GM20000 (cell line): Measurements from ENCODE around the gene FPR1.
"Not testable (repeated sequence)": the region's sequence is repeated elsewhere in the genome, so short reads cannot be mapped to it uniquely, and the experiment has no call there.

Experiments
- DNase-seq: peaks from one replicate; pipeline ENCODE4 v3.0.0; 2012; ENCODE audit warnings: low spot score
- CTCF ChIP-seq: IDR thresholded peaks from 2 replicates; pipeline ENCODE4 v1.5.1; 2012; ENCODE audit warnings: mild to moderate bottlenecking, control low read depth; ENCODE audit errors: extremely low read depth, missing control alignments

Gene FPR1

DNA sequence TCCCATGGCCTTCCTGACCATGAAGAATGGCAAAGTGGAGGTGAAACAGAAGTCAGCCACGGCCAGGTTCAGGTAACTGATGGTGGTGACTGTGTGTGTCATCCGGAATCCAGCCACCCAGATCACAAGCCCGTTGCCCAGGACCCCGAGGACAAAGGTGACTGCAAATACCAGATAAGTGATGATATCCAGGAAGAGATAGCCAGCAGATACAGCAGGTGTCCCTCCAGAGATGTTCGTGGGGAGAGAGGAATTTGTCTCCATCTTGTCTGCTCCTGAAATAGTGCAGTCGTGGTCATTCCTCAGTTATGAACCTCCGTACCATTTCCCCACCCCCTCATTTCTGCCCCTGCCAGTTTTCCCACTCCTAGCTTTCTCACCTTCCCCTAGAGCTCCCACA is 4.9 kb downstream of the FPR1 start:
- no peak for DNase-seq
- no peak for TF ChIP-seq CTCF

GRCh38 chr19:51743405-51743804 is 8.3 kb downstream of the FPR1 start:
- no peak for TF ChIP-seq CTCF
- no peak for DNase-seq

DNA sequence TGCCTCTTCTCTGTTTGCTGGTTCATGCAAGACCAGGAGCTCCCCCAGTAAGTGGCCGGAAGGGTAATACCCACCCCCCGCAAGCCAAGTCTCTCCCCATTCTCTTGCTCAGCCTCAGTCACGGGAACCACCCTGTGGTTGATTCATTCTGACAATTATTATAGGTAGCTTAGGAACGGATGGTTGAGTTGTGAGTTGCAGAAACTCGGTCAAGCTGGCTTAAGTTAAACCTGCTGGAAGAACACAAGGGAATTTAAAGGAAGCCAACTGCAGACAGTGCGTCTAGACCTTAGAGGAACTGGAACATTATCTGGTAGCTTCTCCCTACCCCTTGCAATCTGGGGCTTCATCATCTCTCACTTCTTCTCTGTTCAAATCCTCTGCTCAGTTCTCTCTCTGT is 8.9 kb downstream of the FPR1 start:
- DNase-seq, result no peak
- no peak for TF ChIP-seq CTCF

DNA sequence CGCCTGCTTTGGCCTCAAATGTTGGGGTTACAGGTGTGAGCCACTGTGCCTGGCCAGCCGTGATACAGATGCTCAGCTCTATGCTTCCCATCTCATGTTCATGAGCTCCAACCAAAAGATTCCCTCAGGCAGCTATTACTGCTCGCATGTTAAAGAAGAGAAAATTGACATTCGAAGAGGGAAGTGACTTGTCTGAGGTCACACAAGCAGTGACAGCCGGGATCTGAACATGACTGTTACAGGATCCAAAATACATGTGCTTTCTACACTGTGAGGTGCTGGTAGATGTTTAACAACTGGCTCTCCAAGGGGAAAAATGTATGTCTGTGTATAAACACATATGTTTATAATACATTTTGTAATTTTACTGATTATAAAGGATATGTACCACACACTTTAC is 11.3 kb downstream of the FPR1 start:
- TF ChIP-seq CTCF, result no peak
- no peak for DNase-seq

DNA sequence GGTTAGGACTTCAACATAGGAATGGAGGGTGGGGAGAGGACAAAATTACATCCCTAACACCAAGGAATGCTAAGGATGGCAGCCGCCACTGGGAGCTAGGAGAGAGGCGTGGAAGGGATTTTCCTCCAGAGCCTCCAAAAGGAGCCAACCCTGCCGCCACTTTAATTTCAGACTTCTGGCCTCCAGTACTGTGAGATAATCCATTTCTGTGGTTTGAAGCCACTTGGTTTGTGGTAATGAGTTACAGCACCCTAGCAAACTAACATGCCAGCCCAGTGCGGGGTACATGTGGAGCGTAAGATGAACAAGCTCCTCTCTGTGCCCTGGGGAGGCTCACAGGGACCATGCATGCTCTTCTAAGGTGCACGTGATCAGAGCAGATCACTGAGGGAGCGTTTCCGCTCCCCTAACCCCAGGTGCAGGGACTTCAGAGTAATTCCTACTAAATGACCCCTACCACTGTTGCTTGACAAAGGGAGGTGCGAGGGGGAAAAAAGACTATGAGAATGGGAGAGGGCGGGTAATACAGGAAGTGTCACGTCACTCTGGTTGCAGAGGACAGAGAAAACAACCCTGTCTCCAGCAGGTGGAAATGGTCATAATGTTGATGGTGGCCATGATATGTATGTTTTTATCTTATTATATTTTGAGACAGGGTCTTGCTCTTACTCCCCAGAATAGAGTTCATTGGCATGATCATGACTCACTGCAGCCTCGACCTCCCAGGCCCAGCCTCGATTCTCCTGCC is 12.0 kb downstream of the FPR1 start:
- no peak for TF ChIP-seq CTCF
- DNase-seq, result no peak

- DNase-seq, result not testable (repeated sequence)
Observed at GRCh38 chr19:51738523-51738922, 13.2 kb downstream of the FPR1 start.

DNA sequence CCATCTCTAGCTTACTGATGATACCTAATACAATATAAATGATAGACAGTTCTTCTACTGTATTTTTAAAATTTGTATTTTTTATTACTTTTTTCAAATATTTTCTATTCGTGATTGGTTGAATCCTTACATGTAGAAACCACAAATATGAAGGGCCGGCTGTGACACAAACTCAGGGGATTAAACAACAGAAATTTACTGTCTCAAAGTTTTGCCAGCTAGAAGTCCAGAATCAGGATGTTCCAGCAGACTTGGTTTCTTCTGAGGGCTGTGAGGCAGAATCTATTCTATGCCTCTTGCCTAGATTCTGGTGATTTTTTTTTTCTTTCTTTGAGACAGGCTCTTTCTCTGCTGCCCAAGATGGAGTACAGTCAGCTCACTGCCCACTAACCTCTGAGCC is 13.8 kb downstream of the FPR1 start:
- no peak for TF ChIP-seq CTCF
- no peak for DNase-seq

- no peak for DNase-seq
- no peak for TF ChIP-seq CTCF
Observed at GRCh38 chr19:51737389-51737788, 14.3 kb downstream of the FPR1 start.
